ENCODE results near the gene PRPF8. TPM values are rescaled to one million over a fixed set of nuclear protein-coding genes. Genes with fewer than 3 reads are reported as not detected.

Gene PRPF8
- total and polyA plus RNA-seq, 2 of the 13 experiments (the other 11 are each of a cell fraction or from before 2014, with no cell fraction given), result 112 to 179 TPM

- ChIA-PET CTCF (ENCODE audit: low intra/inter-chr PET ratio, low total read pairs) (no interaction called here), POLR2A (interaction anchor here (1.0 to 3.8 kb wide), 28 partner anchors 10 to 348 kb away, joined by 3 to 42 read pairs (median 5); partner anchors contain the start of genes INPP5K, PRPF8, RPA1 and SERPINF1)
- DNase-seq (ENCODE audit: low spot score), result peak; percentile 89
- peaks cover 26 to 42% of the 10 kb centered on the region in 2 experiments for H3K36me3 ChIP-seq (replicated peaks in 1 of 2; ENCODE audit: control insufficient read depth in 1 of 2, insufficient read depth in 2 of 2, low read length in 2 of 2)
- no peak within 1 kb of the TSS for H2AFZ ChIP-seq (ENCODE audit: low read length)
- H3K79me2 ChIP-seq (ENCODE audit: insufficient read depth, low read length), result no peaks in the 10 kb centered on the region
- BruUV-seq (replicated peaks), result TSS peak; percentile 88
- peaks cover 58% of the 10 kb centered on the region for H3K4me1 ChIP-seq (ENCODE audit: insufficient read depth, low read length)
- H3K9me3 ChIP-seq (ENCODE audit: low read length), result no peaks in the 10 kb centered on the region
- peak within 1 kb of the TSS; percentile 93 for H3K27ac ChIP-seq (ENCODE audit: extremely low read length, insufficient read depth, low read length)
- in situ Hi-C loops (cut with HindIII; ENCODE audit: extremely low pct_ligation_motif_present, low pct_unique_long_range_greater_than_20kb) (no loop called here), intact Hi-C loops (cut with micrococcal nuclease; ENCODE audit: unreplicated experiment) (no loop called here)
- H3K9ac ChIP-seq (ENCODE audit: insufficient read depth, low read depth, low read length), result peak within 1 kb of the TSS; percentile 89
- H3K4me2 ChIP-seq (ENCODE audit: low read depth, low read length), result peak within 1 kb of the TSS; percentile 86
- WGBS (ENCODE audit: low lambda C conversion rate), result 14% methylated on average over 13 of the region's 23 CpGs
- peak; percentile 84 for ATAC-seq
- peaks cover 6% of the 10 kb centered on the region; the same call in 1 of the 2 replicates for H4K20me1 ChIP-seq (ENCODE audit: insufficient read depth, low read length)
- H3K4me3 ChIP-seq (replicated peaks in 1 of 3; ENCODE audit: insufficient read depth in 1 of 3, low read depth in 2 of 3, low read length in 3 of 3), result peak within 1 kb of the TSS; percentile 74 to 83 (median 81)
- H3K27me3 ChIP-seq (ENCODE audit: control insufficient read depth in 1 of 2, insufficient read depth in 2 of 2, low read length in 2 of 2), result no peaks in the 10 kb centered on the region
- FAIRE-seq, result peak; percentile 68
- peak; percentile 27; the same call in 1 of the 2 replicates for TF ChIP-seq NR2C2 (CRISPR knock-in tag; IDR thresholded peaks at IDR 0.05; ENCODE audit: borderline replicate concordance)
- peak; percentile 76; the same call in 1 of the 2 replicates for TF ChIP-seq ZNF441 (CRISPR knock-in tag; IDR thresholded peaks at IDR 0.05; ENCODE audit: borderline replicate concordance)
- TF ChIP-seq, protein P1, sequence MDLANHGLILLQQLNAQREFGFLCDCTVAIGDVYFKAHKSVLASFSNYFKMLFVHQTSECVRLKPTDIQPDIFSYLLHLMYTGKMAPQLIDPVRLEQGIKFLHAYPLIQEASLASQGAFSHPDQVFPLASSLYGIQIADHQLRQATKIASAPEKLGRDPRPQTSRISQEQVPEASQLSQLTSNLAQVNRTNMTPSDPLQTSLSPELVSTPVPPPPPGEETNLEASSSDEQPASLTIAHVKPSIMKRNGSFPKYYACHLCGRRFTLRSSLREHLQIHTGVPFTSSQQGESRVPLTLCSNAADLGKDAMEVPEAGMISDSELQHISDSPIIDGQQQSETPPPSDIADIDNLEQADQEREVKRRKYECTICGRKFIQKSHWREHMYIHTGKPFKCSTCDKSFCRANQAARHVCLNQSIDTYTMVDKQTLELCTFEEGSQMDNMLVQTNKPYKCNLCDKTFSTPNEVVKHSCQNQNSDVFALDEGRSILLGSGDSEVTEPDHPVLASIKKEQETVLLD (CRISPR knock-in tag; IDR thresholded peaks at IDR 0.05; ENCODE audit: low read depth), result peak; percentile 61; the same call in 1 of the 2 replicates
- TF ChIP-seq HMG20A (CRISPR knock-in tag; IDR thresholded peaks at IDR 0.05; ENCODE audit: borderline replicate concordance), result no peak; the same call in 1 of the 2 replicates
- no peak for TF ChIP-seq ZFP41 (CRISPR knock-in tag; IDR thresholded peaks at IDR 0.05; ENCODE audit: borderline replicate concordance)
- peak; percentile 53; the same call in 1 of the 2 replicates for TF ChIP-seq ZNF414 (CRISPR knock-in tag; IDR thresholded peaks at IDR 0.05)
- TF ChIP-seq TFAP4 (IDR thresholded peaks at IDR 0.05; ENCODE audit: borderline replicate concordance, low read depth), result peak; percentile 60; the same call in 1 of the 2 replicates
- TF ChIP-seq ZNF256 (CRISPR knock-in tag; conservative IDR thresholded peaks at IDR 0.05), result 0 out of 2 replicates have a peak, but pooled peaks have one; percentile 63
- TF ChIP-seq MIER2 (CRISPR knock-in tag; IDR thresholded peaks at IDR 0.05), result 0 out of 2 replicates have a peak, but pooled peaks have one; percentile 9
- peak; percentile 61; the same call in 1 of the 2 replicates for TF ChIP-seq RXRA (CRISPR knock-in tag; IDR thresholded peaks at IDR 0.05)
- TF ChIP-seq, protein P2, sequence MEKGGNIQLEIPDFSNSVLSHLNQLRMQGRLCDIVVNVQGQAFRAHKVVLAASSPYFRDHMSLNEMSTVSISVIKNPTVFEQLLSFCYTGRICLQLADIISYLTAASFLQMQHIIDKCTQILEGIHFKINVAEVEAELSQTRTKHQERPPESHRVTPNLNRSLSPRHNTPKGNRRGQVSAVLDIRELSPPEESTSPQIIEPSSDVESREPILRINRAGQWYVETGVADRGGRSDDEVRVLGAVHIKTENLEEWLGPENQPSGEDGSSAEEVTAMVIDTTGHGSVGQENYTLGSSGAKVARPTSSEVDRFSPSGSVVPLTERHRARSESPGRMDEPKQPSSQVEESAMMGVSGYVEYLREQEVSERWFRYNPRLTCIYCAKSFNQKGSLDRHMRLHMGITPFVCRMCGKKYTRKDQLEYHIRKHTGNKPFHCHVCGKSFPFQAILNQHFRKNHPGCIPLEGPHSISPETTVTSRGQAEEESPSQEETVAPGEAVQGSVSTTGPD (CRISPR knock-in tag; IDR thresholded peaks at IDR 0.05), result no peak
- TF ChIP-seq DMAP1 (CRISPR knock-in tag; IDR thresholded peaks at IDR 0.05), result peak; percentile 9; the same call in 1 of the 2 replicates
- no peak; the same call in 1 of the 2 replicates for TF ChIP-seq SMAD1 (CRISPR knock-in tag; IDR thresholded peaks at IDR 0.05; ENCODE audit: borderline replicate concordance, low read depth)
- TF ChIP-seq PAF1 (CRISPR knock-in tag; IDR thresholded peaks at IDR 0.05), result peak; percentile 74; the same call in 1 of the 2 replicates
- TF ChIP-seq MEIS1 (CRISPR knock-in tag; IDR thresholded peaks at IDR 0.05; ENCODE audit: borderline replicate concordance), result peak; percentile 67; the same call in 1 of the 2 replicates
- TF ChIP-seq, protein P3, sequence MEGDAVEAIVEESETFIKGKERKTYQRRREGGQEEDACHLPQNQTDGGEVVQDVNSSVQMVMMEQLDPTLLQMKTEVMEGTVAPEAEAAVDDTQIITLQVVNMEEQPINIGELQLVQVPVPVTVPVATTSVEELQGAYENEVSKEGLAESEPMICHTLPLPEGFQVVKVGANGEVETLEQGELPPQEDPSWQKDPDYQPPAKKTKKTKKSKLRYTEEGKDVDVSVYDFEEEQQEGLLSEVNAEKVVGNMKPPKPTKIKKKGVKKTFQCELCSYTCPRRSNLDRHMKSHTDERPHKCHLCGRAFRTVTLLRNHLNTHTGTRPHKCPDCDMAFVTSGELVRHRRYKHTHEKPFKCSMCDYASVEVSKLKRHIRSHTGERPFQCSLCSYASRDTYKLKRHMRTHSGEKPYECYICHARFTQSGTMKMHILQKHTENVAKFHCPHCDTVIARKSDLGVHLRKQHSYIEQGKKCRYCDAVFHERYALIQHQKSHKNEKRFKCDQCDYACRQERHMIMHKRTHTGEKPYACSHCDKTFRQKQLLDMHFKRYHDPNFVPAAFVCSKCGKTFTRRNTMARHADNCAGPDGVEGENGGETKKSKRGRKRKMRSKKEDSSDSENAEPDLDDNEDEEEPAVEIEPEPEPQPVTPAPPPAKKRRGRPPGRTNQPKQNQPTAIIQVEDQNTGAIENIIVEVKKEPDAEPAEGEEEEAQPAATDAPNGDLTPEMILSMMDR (CRISPR knock-in tag; IDR thresholded peaks at IDR 0.05), result peak; percentile 21; the same call in 1 of the 2 replicates
These were observed 34.7 kb downstream of the PRPF8 start, which contains the start of gene RILP for GRCh38 chr17:1649844-1650501. TSS of gene RILP (minus strand) at chr17:1649866. CDS start at chr17:1649804, 62 bp downstream.
